Neural crest cell (in vitro differentiated cells): ENCODE results near the gene PTPRU. TPM values are rescaled to one million over a fixed set of nuclear protein-coding genes. Genes with fewer than 3 reads are reported as not detected.
A peak's percentile ranks its signal among the peaks of the same experiment; 100 is the strongest.

Experiments used
- DNase-seq: peaks from one replicate; pipeline ENCODE4 v3.0.0; 2021; ENCODE audit warnings: low read depth, mixed read lengths, low spot score
- H3K27ac Mint-ChIP-seq: one replicate; pipeline ENCODE4 v1.8.0; 2021; ENCODE audit warnings: mild to moderate bottlenecking, mixed read lengths; ENCODE audit not compliant: unreplicated experiment
- H3K27me3 Mint-ChIP-seq: 2 replicates; pipeline ENCODE4 v1.8.0; 2021; ENCODE audit warnings: low read depth, mild to moderate bottlenecking, mixed read lengths
- H3K36me3 Mint-ChIP-seq: 2 replicates; pipeline ENCODE4 v1.8.0; 2021; ENCODE audit warnings: low read depth, mild to moderate bottlenecking, mixed read lengths
- H3K4me1 Mint-ChIP-seq: 2 replicates; pipeline ENCODE4 v1.8.0; 2021; ENCODE audit warnings: mixed read lengths
- H3K4me3 Mint-ChIP-seq: one replicate; pipeline ENCODE4 v1.8.0; 2021; ENCODE audit warnings: mild to moderate bottlenecking, mixed read lengths
- H3K9me3 Mint-ChIP-seq: 2 replicates; pipeline ENCODE4 v1.8.0; 2021; ENCODE audit warnings: mixed read lengths
- total RNA-seq: library from RNA; stranded (reverse); gene quantifications from 2 replicates; pipeline ENCODE4 v1.2.1, GENCODE V29; 2021
- TF ChIP-seq, protein P1 (sequence below): fragments of 200-600 bp; sonication (generic); conservative IDR thresholded peaks from 2 replicates; pipeline ENCODE4 v1.5.0; 2021; ENCODE audit warnings: antibody characterized with exemption, mild to moderate bottlenecking

The PTPRU gene
- total RNA-seq, 1 donor from 2014 or later, result 5.1 TPM

DNA sequence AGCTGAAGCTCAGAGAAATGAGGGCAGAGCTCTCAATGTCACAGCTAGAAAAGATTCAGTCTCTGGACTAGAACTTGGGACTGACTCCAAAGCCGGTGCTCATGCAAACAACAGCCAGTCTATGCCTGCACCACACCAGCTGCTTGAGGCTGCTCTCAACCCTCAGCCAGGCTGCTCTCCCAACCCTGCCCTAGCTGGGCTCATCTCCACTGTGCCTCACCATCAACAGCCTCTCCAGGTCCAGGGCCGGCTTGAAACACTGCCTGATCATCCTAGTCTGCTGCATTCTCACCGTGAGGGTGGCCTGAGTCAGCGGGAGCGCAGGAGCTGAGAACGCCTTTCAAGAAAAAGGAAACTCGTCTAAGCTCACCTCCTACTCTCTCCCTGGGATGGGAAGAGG is 94.5 kb downstream of the PTPRU start:
- Mint-ChIP-seq H3K36me3 (no peaks in the 10 kb centered on the region), H3K4me3 (no peak overlapping the region), H3K4me1 (no peaks in the 10 kb centered on the region), H3K27me3 (peaks cover 19% of the 10 kb centered on the region), H3K27ac (no peak overlapping the region), H3K9me3 (no peaks in the 10 kb centered on the region)
- no peak for DNase-seq
- TF ChIP-seq, protein P1, sequence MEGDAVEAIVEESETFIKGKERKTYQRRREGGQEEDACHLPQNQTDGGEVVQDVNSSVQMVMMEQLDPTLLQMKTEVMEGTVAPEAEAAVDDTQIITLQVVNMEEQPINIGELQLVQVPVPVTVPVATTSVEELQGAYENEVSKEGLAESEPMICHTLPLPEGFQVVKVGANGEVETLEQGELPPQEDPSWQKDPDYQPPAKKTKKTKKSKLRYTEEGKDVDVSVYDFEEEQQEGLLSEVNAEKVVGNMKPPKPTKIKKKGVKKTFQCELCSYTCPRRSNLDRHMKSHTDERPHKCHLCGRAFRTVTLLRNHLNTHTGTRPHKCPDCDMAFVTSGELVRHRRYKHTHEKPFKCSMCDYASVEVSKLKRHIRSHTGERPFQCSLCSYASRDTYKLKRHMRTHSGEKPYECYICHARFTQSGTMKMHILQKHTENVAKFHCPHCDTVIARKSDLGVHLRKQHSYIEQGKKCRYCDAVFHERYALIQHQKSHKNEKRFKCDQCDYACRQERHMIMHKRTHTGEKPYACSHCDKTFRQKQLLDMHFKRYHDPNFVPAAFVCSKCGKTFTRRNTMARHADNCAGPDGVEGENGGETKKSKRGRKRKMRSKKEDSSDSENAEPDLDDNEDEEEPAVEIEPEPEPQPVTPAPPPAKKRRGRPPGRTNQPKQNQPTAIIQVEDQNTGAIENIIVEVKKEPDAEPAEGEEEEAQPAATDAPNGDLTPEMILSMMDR, result no peak

DNA sequence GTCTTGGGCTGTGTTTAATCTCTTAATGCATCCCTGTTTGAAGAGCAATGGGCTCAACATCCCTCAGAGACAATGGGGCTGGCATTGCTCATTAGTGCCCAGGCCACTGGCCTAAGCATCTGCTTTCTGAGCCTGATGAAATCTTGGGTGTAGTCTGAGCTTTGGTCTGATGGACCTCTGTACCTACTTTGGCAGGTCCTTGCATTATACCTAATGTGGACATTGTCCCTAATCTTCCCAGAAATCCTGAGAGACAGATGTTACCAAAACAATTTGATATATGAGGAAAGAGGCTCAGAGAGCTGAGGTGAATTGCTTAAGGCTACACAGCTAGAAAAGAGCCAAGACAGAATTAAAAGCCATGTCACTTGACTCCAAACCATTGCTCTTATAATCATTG is 95.0 kb downstream of the PTPRU start:
- TF ChIP-seq, protein P1, result no peak
- no peak overlapping the region for H3K27ac Mint-ChIP-seq

GRCh38 chr1:29331729-29332128 is 95.4 kb downstream of the PTPRU start:
- no peak for DNase-seq
- Mint-ChIP-seq H3K4me1 (no peaks in the 10 kb centered on the region), H3K27me3 (peaks cover 21% of the 10 kb centered on the region), H3K36me3 (no peaks in the 10 kb centered on the region), H3K27ac (no peak overlapping the region), H3K4me3 (no peak overlapping the region), H3K9me3 (no peaks in the 10 kb centered on the region)
- TF ChIP-seq, protein P1, result no peak

More for the DNA sequence above, 95.0 kb downstream of the PTPRU start:
- peaks cover 19% of the 10 kb centered on the region for H3K27me3 Mint-ChIP-seq
- H3K36me3 Mint-ChIP-seq, result no peaks in the 10 kb centered on the region
- no peaks in the 10 kb centered on the region for H3K9me3 Mint-ChIP-seq
- DNase-seq, result no peak
- no peak overlapping the region for H3K4me3 Mint-ChIP-seq
- no peaks in the 10 kb centered on the region for H3K4me1 Mint-ChIP-seq

DNA sequence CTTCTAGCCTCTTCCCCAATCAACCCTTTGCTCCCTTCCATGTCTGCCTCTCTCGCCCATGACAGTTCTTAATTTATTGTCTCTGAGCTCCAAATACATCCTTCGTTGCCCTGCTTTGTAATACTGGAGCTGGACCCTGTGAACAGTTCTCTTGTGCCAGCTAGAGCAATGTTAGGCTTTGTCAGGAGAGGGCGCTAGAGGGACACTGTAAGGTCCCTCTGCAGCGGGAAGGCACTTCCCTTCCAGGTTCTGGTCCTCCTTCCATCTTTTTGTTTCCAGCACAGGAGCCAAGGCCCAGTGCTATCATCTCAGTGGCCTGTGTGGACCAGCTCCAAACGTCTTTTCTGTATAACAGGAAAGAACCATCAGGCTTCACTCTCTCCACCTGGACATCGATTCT is 95.9 kb downstream of the PTPRU start:
- no peak overlapping the region for H3K27ac Mint-ChIP-seq
- TF ChIP-seq, protein P1, result peak; percentile 57
- no peaks in the 10 kb centered on the region for H3K4me1 Mint-ChIP-seq
- peaks cover 23% of the 10 kb centered on the region for H3K27me3 Mint-ChIP-seq
- no peaks in the 10 kb centered on the region for H3K36me3 Mint-ChIP-seq
- no peak overlapping the region for H3K4me3 Mint-ChIP-seq
- H3K9me3 Mint-ChIP-seq, result no peaks in the 10 kb centered on the region
- DNase-seq, result peak; percentile 30

GRCh38 chr1:29333008-29333407 is 96.7 kb downstream of the PTPRU start:
- Mint-ChIP-seq H3K4me1 (no peaks in the 10 kb centered on the region), H3K4me3 (no peak overlapping the region), H3K9me3 (no peaks in the 10 kb centered on the region), H3K36me3 (no peaks in the 10 kb centered on the region), H3K27ac (no peak overlapping the region), H3K27me3 (peaks cover 30% of the 10 kb centered on the region)
- TF ChIP-seq, protein P1, result no peak
- no peak for DNase-seq

- peaks cover 38% of the 10 kb centered on the region for H3K27me3 Mint-ChIP-seq
- TF ChIP-seq, protein P1, result no peak
- H3K4me1 Mint-ChIP-seq, result no peaks in the 10 kb centered on the region
- no peak overlapping the region for H3K27ac Mint-ChIP-seq
- H3K4me3 Mint-ChIP-seq, result no peak overlapping the region
- no peak for DNase-seq
- no peaks in the 10 kb centered on the region for H3K9me3 Mint-ChIP-seq
- no peaks in the 10 kb centered on the region for H3K36me3 Mint-ChIP-seq
Measured at GRCh38 chr1:29335573-29335972, 99.3 kb downstream of the PTPRU start.
